Mesothelial cell of epicardium (in vitro differentiated cells): Measurements from ENCODE around the gene NUB1. TPM values are rescaled to one million over a fixed set of nuclear protein-coding genes. Genes with fewer than 3 reads are reported as not detected.

ENCODE experiments used
- DNase-seq, 2 experiments: peaks; one replicate each; pipeline ENCODE4 v3.0.0; 2021; ENCODE audit warnings: low spot score in 2 of 2; ENCODE audit not compliant: unreplicated experiment in 2 of 2
- H3K27ac Mint-ChIP-seq: 2 replicates; pipeline ENCODE4 v1.8.0; 2021; ENCODE audit warnings: mixed read lengths
- H3K27me3 Mint-ChIP-seq: 2 replicates; pipeline ENCODE4 v1.8.0; 2021; ENCODE audit warnings: low read depth, mixed read lengths
- H3K36me3 Mint-ChIP-seq: 2 replicates; pipeline ENCODE4 v1.8.0; 2021; ENCODE audit warnings: mixed read lengths
- H3K4me1 Mint-ChIP-seq: 2 replicates; pipeline ENCODE4 v1.8.0; 2021; ENCODE audit warnings: mixed read lengths
- H3K4me3 Mint-ChIP-seq: 2 replicates; pipeline ENCODE4 v1.8.0; 2021; ENCODE audit warnings: mild to moderate bottlenecking, moderate library complexity, mixed read lengths
- H3K9me3 Mint-ChIP-seq: 2 replicates; pipeline ENCODE4 v1.8.0; 2021; ENCODE audit warnings: mixed read lengths
- CTCF ChIP-seq: fragments of 200-600 bp; sonication (generic); IDR thresholded peaks from one replicate; pipeline ENCODE4 v1.5.0; 2021; ENCODE audit warnings: antibody characterized with exemption; ENCODE audit not compliant: unreplicated experiment
- total RNA-seq: library from RNA; stranded (reverse); gene quantifications from 3 replicates; pipeline ENCODE4 v1.2.1, GENCODE V29; 2021

NUB1 gene
- total RNA-seq, 1 donor from 2014 or later, result 52.3 TPM

- H3K36me3 Mint-ChIP-seq, result no peaks in the 10 kb centered on the region
- H3K27ac Mint-ChIP-seq, result no peak overlapping the region
- H3K27me3 Mint-ChIP-seq, result peaks cover 13% of the 10 kb centered on the region
- no peaks in the 10 kb centered on the region for H3K9me3 Mint-ChIP-seq
- no peak for DNase-seq
- H3K4me3 Mint-ChIP-seq, result no peak overlapping the region
- H3K4me1 Mint-ChIP-seq, result peaks cover 16% of the 10 kb centered on the region
- no peak for TF ChIP-seq CTCF
These were observed 34.8 kb upstream of the NUB1 start for GRCh38 chr7:151306860-151307259.

- H3K27ac Mint-ChIP-seq, result no peak overlapping the region
- H3K27me3 Mint-ChIP-seq, result peaks cover 7% of the 10 kb centered on the region
- no peaks in the 10 kb centered on the region for H3K36me3 Mint-ChIP-seq
- no peak for DNase-seq
- TF ChIP-seq CTCF, result no peak
- H3K4me3 Mint-ChIP-seq, result no peak overlapping the region
- H3K4me1 Mint-ChIP-seq, result peaks cover 16% of the 10 kb centered on the region
- H3K9me3 Mint-ChIP-seq, result no peaks in the 10 kb centered on the region
These were observed 34.1 kb upstream of the NUB1 start for GRCh38 chr7:151307536-151307935.

GRCh38 chr7:151308256-151308655, 33.4 kb upstream of the NUB1 start:
- H3K36me3 Mint-ChIP-seq, result no peaks in the 10 kb centered on the region
- H3K4me3 Mint-ChIP-seq, result no peak overlapping the region
- H3K27me3 Mint-ChIP-seq, result peaks cover under 1% of the 10 kb centered on the region
- peaks cover 16% of the 10 kb centered on the region for H3K4me1 Mint-ChIP-seq
- no peak for DNase-seq
- no peak for TF ChIP-seq CTCF
- H3K27ac Mint-ChIP-seq, result no peak overlapping the region
- H3K9me3 Mint-ChIP-seq, result no peaks in the 10 kb centered on the region

- Mint-ChIP-seq H3K4me1 (peaks cover 13% of the 10 kb centered on the region), H3K4me3 (no peak overlapping the region), H3K27ac (no peak overlapping the region), H3K27me3 (no peaks in the 10 kb centered on the region), H3K9me3 (no peaks in the 10 kb centered on the region), H3K36me3 (no peaks in the 10 kb centered on the region)
- no peak for TF ChIP-seq CTCF
- DNase-seq, result no peak
These were observed 32.8 kb upstream of the NUB1 start for GRCh38 chr7:151308791-151309190.

- peaks cover 13% of the 10 kb centered on the region for H3K4me1 Mint-ChIP-seq
- H3K4me3 Mint-ChIP-seq, result no peak overlapping the region
These were observed 32.3 kb upstream of the NUB1 start for GRCh38 chr7:151309311-151309710.

More at GRCh38 chr7:151309311-151309710, 32.3 kb upstream of the NUB1 start:
- TF ChIP-seq CTCF, result no peak
- Mint-ChIP-seq H3K9me3 (no peaks in the 10 kb centered on the region), H3K36me3 (no peaks in the 10 kb centered on the region), H3K27me3 (no peaks in the 10 kb centered on the region), H3K27ac (no peak overlapping the region)
- no peak for DNase-seq
